ENCODE measurements around the gene MGMT. TPM values are rescaled to one million over a fixed set of nuclear protein-coding genes. Genes with fewer than 3 reads are reported as not detected.

Gene MGMT
- total RNA-seq, 1 donor from 2014 or later, result 25.9 TPM

- H3K4me3 Mint-ChIP-seq (ENCODE audit: unreplicated experiment), result no peak overlapping the region
- no peaks in the 10 kb centered on the region for H3K36me3 Mint-ChIP-seq (ENCODE audit: low read depth, unreplicated experiment)
- H3K27me3 Mint-ChIP-seq (ENCODE audit: unreplicated experiment), result peaks cover 2% of the 10 kb centered on the region
- DNase-seq (ENCODE audit: low spot score), result no peak
- no peak for TF ChIP-seq CTCF (IDR thresholded peaks at IDR 0.05; ENCODE audit: unreplicated experiment)
- no peak overlapping the region for H3K27ac Mint-ChIP-seq (ENCODE audit: unreplicated experiment)
- peaks cover 17% of the 10 kb centered on the region for H3K4me1 Mint-ChIP-seq (ENCODE audit: unreplicated experiment)
- no peaks in the 10 kb centered on the region for H3K9me3 Mint-ChIP-seq (ENCODE audit: unreplicated experiment)
These were observed 89.3 kb downstream of the MGMT start for GRCh38 chr10:129556316-129556715.

GRCh38 chr10:129560361-129560760, 93.3 kb downstream of the MGMT start:
- no peak overlapping the region for H3K4me3 Mint-ChIP-seq (ENCODE audit: unreplicated experiment)
- no peaks in the 10 kb centered on the region for H3K27me3 Mint-ChIP-seq (ENCODE audit: unreplicated experiment)
- H3K4me1 Mint-ChIP-seq (ENCODE audit: unreplicated experiment), result peaks cover 13% of the 10 kb centered on the region
- no peaks in the 10 kb centered on the region for H3K36me3 Mint-ChIP-seq (ENCODE audit: low read depth, unreplicated experiment)
- DNase-seq (ENCODE audit: low spot score), result no peak
- TF ChIP-seq CTCF (IDR thresholded peaks at IDR 0.05; ENCODE audit: unreplicated experiment), result no peak
- no peak overlapping the region for H3K27ac Mint-ChIP-seq (ENCODE audit: unreplicated experiment)
- no peaks in the 10 kb centered on the region for H3K9me3 Mint-ChIP-seq (ENCODE audit: unreplicated experiment)

GRCh38 chr10:129562487-129562886, 95.4 kb downstream of the MGMT start:
- Mint-ChIP-seq H3K27ac (ENCODE audit: unreplicated experiment) (no peak overlapping the region), H3K9me3 (ENCODE audit: unreplicated experiment) (no peaks in the 10 kb centered on the region), H3K4me1 (ENCODE audit: unreplicated experiment) (peaks cover 13% of the 10 kb centered on the region), H3K36me3 (ENCODE audit: low read depth, unreplicated experiment) (no peaks in the 10 kb centered on the region), H3K27me3 (ENCODE audit: unreplicated experiment) (no peaks in the 10 kb centered on the region), H3K4me3 (ENCODE audit: unreplicated experiment) (no peak overlapping the region)
- no peak for DNase-seq (ENCODE audit: low spot score)
- TF ChIP-seq CTCF (IDR thresholded peaks at IDR 0.05; ENCODE audit: unreplicated experiment), result no peak

GRCh38 chr10:129564923-129565322, 97.9 kb downstream of the MGMT start:
- Mint-ChIP-seq H3K9me3 (ENCODE audit: unreplicated experiment) (no peaks in the 10 kb centered on the region), H3K27me3 (ENCODE audit: unreplicated experiment) (no peaks in the 10 kb centered on the region), H3K27ac (ENCODE audit: unreplicated experiment) (no peak overlapping the region), H3K36me3 (ENCODE audit: low read depth, unreplicated experiment) (no peaks in the 10 kb centered on the region), H3K4me3 (ENCODE audit: unreplicated experiment) (no peak overlapping the region), H3K4me1 (ENCODE audit: unreplicated experiment) (peaks cover 2% of the 10 kb centered on the region)
- no peak for DNase-seq (ENCODE audit: low spot score)
- TF ChIP-seq CTCF (IDR thresholded peaks at IDR 0.05; ENCODE audit: unreplicated experiment), result no peak

GRCh38 chr10:129568583-129569344, 101.7 kb downstream of the MGMT start:
- no peak for DNase-seq (ENCODE audit: low spot score)
- no peak overlapping the region for H3K4me3 Mint-ChIP-seq (ENCODE audit: unreplicated experiment)
- H3K36me3 Mint-ChIP-seq (ENCODE audit: low read depth, unreplicated experiment), result no peaks in the 10 kb centered on the region
- H3K27ac Mint-ChIP-seq (ENCODE audit: unreplicated experiment), result no peak overlapping the region
- H3K27me3 Mint-ChIP-seq (ENCODE audit: unreplicated experiment), result no peaks in the 10 kb centered on the region
- TF ChIP-seq CTCF (IDR thresholded peaks at IDR 0.05; ENCODE audit: unreplicated experiment), result no peak
- H3K9me3 Mint-ChIP-seq (ENCODE audit: unreplicated experiment), result no peaks in the 10 kb centered on the region
- peaks cover 2% of the 10 kb centered on the region for H3K4me1 Mint-ChIP-seq (ENCODE audit: unreplicated experiment)
